GM12891 (cell line): ENCODE measurements around the gene FRMD3.

ENCODE experiments used
- PAX5 ChIP-seq: IDR thresholded peaks from 2 replicates; pipeline ENCODE4 v1.6.1; 2011; ENCODE audit warnings: low read length, moderate library complexity, mild to moderate bottlenecking; ENCODE audit not compliant: insufficient read depth, severe bottlenecking
- POLR2AphosphoS5 ChIP-seq: IDR thresholded peaks from 2 replicates; pipeline ENCODE4 v1.6.1; 2011; ENCODE audit warnings: low read depth, low read length, control low read depth
- TAF1 ChIP-seq: IDR thresholded peaks from 2 replicates; pipeline ENCODE4 v1.6.1; 2011; ENCODE audit warnings: low read depth, low read length, control low read depth

- TF ChIP-seq TAF1 (no peak), PAX5 (no peak), POLR2AphosphoS5 (no peak)
Measured at GRCh38 chr9:83233647-83234046, 304.6 kb downstream of the FRMD3 start.
